ENCODE measurements around the gene SIM1.
"Not testable (repeated sequence)": the region's sequence is repeated elsewhere in the genome, so short reads cannot be mapped to it uniquely, and the experiment has no call there.

SIM1 gene

GRCh38 chr6:100366419-100366818 lies 98.3 kb downstream of the SIM1 start:
- H3K9me3 ChIP-seq: no peaks in the 10 kb centered on the region
- H3K4me1 ChIP-seq: no peaks in the 10 kb centered on the region
- H3K36me3 ChIP-seq: no peaks in the 10 kb centered on the region
- TF ChIP-seq Cebpa-rat (IDR thresholded peaks at IDR 0.05): no peak
- H3K27ac ChIP-seq: no peak overlapping the region
- no peaks in the 10 kb centered on the region for H4K20me1 ChIP-seq
- H3K4me3 ChIP-seq: no peak overlapping the region
- H3K9ac ChIP-seq: no peak overlapping the region
- H3K27me3 ChIP-seq: no peaks in the 10 kb centered on the region
- no peak overlapping the region for H3K4me2 ChIP-seq

- Histone ChIP-seq H3K27ac (no peak overlapping the region), H3K9ac (no peak overlapping the region), H3K9me3 (no peaks in the 10 kb centered on the region), H3K4me2 (no peak overlapping the region), H3K36me3 (no peaks in the 10 kb centered on the region), H3K4me3 (no peak overlapping the region), H3K27me3 (no peaks in the 10 kb centered on the region), H4K20me1 (no peaks in the 10 kb centered on the region), H3K4me1 (no peaks in the 10 kb centered on the region)
- TF ChIP-seq Cebpa-rat (IDR thresholded peaks at IDR 0.05): no peak
Observed at GRCh38 chr6:100363651-100364050, 101.1 kb downstream of the SIM1 start.

- H3K9me3 ChIP-seq, H3K4me3 ChIP-seq, H4K20me1 ChIP-seq, H3K36me3 ChIP-seq, H3K9ac ChIP-seq, H3K4me2 ChIP-seq, H3K27ac ChIP-seq, H3K27me3 ChIP-seq, H3K4me1 ChIP-seq: not testable (repeated sequence)
Observed at GRCh38 chr6:100354736-100355641, 109.7 kb downstream of the SIM1 start.

- Histone ChIP-seq H3K4me3 (no peak overlapping the region), H3K4me1 (peaks cover 4% of the 10 kb centered on the region), H3K36me3 (no peaks in the 10 kb centered on the region), H4K20me1 (no peaks in the 10 kb centered on the region), H3K4me2 (no peak overlapping the region), H3K27me3 (no peaks in the 10 kb centered on the region), H3K9me3 (no peaks in the 10 kb centered on the region), H3K27ac (no peak overlapping the region), H3K9ac (no peak overlapping the region)
- no peak for TF ChIP-seq Cebpa-rat (IDR thresholded peaks at IDR 0.05)
Observed at GRCh38 chr6:100353276-100354015, 111.3 kb downstream of the SIM1 start.

- no peaks in the 10 kb centered on the region for H3K9me3 ChIP-seq
- TF ChIP-seq Cebpa-rat (IDR thresholded peaks at IDR 0.05): no peak
- H3K36me3 ChIP-seq: no peaks in the 10 kb centered on the region
- peaks cover 29% of the 10 kb centered on the region for H3K4me1 ChIP-seq
- H3K4me2 ChIP-seq: no peak overlapping the region
- no peaks in the 10 kb centered on the region for H4K20me1 ChIP-seq
- no peaks in the 10 kb centered on the region for H3K27me3 ChIP-seq
- H3K9ac ChIP-seq: no peak overlapping the region
- H3K27ac ChIP-seq: no peak overlapping the region
- H3K4me3 ChIP-seq: no peak overlapping the region
Observed at GRCh38 chr6:100350139-100350538, 114.6 kb downstream of the SIM1 start.

- no peak for TF ChIP-seq Cebpa-rat (IDR thresholded peaks at IDR 0.05)
- Histone ChIP-seq H3K9ac (no peak overlapping the region), H4K20me1 (no peaks in the 10 kb centered on the region), H3K4me3 (no peak overlapping the region), H3K4me2 (no peak overlapping the region), H3K9me3 (no peaks in the 10 kb centered on the region), H3K4me1 (peaks cover 29% of the 10 kb centered on the region), H3K27me3 (no peaks in the 10 kb centered on the region), H3K27ac (no peak overlapping the region), H3K36me3 (no peaks in the 10 kb centered on the region)
Observed at GRCh38 chr6:100349366-100349765, 115.4 kb downstream of the SIM1 start.

GRCh38 chr6:100347901-100348550 lies 116.7 kb downstream of the SIM1 start:
- Histone ChIP-seq H3K4me1 (peaks cover 29% of the 10 kb centered on the region), H3K9ac (no peak overlapping the region), H4K20me1 (no peaks in the 10 kb centered on the region), H3K9me3 (no peaks in the 10 kb centered on the region), H3K27ac (no peak overlapping the region), H3K4me2 (peak overlapping the region; percentile 31), H3K27me3 (no peaks in the 10 kb centered on the region), H3K4me3 (no peak overlapping the region), H3K36me3 (no peaks in the 10 kb centered on the region)
- no peak for TF ChIP-seq Cebpa-rat (IDR thresholded peaks at IDR 0.05)

GRCh38 chr6:100346828-100347227 lies 117.9 kb downstream of the SIM1 start:
- Histone ChIP-seq H4K20me1 (no peaks in the 10 kb centered on the region), H3K27ac (no peak overlapping the region), H3K36me3 (no peaks in the 10 kb centered on the region), H3K27me3 (no peaks in the 10 kb centered on the region), H3K4me1 (peaks cover 35% of the 10 kb centered on the region), H3K4me3 (no peak overlapping the region), H3K9ac (no peak overlapping the region), H3K4me2 (peak overlapping the region; percentile 41), H3K9me3 (no peaks in the 10 kb centered on the region)
- no peak for TF ChIP-seq Cebpa-rat (IDR thresholded peaks at IDR 0.05)

- no peaks in the 10 kb centered on the region for H4K20me1 ChIP-seq
- no peak overlapping the region for H3K4me3 ChIP-seq
- H3K36me3 ChIP-seq: no peaks in the 10 kb centered on the region
- no peak overlapping the region for H3K9ac ChIP-seq
- no peak for TF ChIP-seq Cebpa-rat (IDR thresholded peaks at IDR 0.05)
- no peak overlapping the region for H3K27ac ChIP-seq
- H3K9me3 ChIP-seq: no peaks in the 10 kb centered on the region
- H3K4me2 ChIP-seq: peak overlapping the region; percentile 41
- no peaks in the 10 kb centered on the region for H3K27me3 ChIP-seq
- peaks cover 35% of the 10 kb centered on the region for H3K4me1 ChIP-seq
Observed at GRCh38 chr6:100346203-100346602, 118.5 kb downstream of the SIM1 start.

GRCh38 chr6:100344761-100345160 lies 120.0 kb downstream of the SIM1 start:
- Histone ChIP-seq H3K4me3 (no peak overlapping the region), H3K4me1 (peaks cover 35% of the 10 kb centered on the region), H3K27ac (no peak overlapping the region), H3K9me3 (no peaks in the 10 kb centered on the region), H4K20me1 (no peaks in the 10 kb centered on the region), H3K4me2 (no peak overlapping the region), H3K36me3 (no peaks in the 10 kb centered on the region), H3K9ac (no peak overlapping the region), H3K27me3 (no peaks in the 10 kb centered on the region)
- TF ChIP-seq Cebpa-rat (IDR thresholded peaks at IDR 0.05): no peak

Measured in BLaER1 (cell line).